ENCODE measurements around the gene FAM241B.

Gene FAM241B

GRCh38 chr10:69666756-69667155 is 36.7 kb downstream of the FAM241B start:
- TF ChIP-seq CTCF (IDR thresholded peaks at IDR 0.05; ENCODE audit: low read depth, low read length) = no peak
- no peak for DNase-seq (ENCODE audit: extremely low read depth, low read depth)

GRCh38 chr10:69668721-69669120 is 38.7 kb downstream of the FAM241B start:
- TF ChIP-seq CTCF (IDR thresholded peaks at IDR 0.05; ENCODE audit: low read depth, low read length) = no peak
- no peak for DNase-seq (ENCODE audit: extremely low read depth, low read depth)

- no peak for TF ChIP-seq CTCF (IDR thresholded peaks at IDR 0.05; ENCODE audit: low read depth, low read length)
- DNase-seq (ENCODE audit: extremely low read depth, low read depth) = no peak
These were observed 39.4 kb downstream of the FAM241B start for GRCh38 chr10:69669409-69669808.

- DNase-seq (ENCODE audit: extremely low read depth, low read depth) = no peak
These were observed 43.5 kb downstream of the FAM241B start for GRCh38 chr10:69673521-69673920.

GRCh38 chr10:69674786-69675185 is 44.7 kb downstream of the FAM241B start:
- DNase-seq (ENCODE audit: extremely low read depth, low read depth) = no peak
- no peak for TF ChIP-seq CTCF (IDR thresholded peaks at IDR 0.05; ENCODE audit: low read depth, low read length)

More at GRCh38 chr10:69673521-69673920, 43.5 kb downstream of the FAM241B start:
- no peak for TF ChIP-seq CTCF (IDR thresholded peaks at IDR 0.05; ENCODE audit: low read depth, low read length)

- DNase-seq (ENCODE audit: extremely low read depth, low read depth) = no peak
- TF ChIP-seq CTCF (IDR thresholded peaks at IDR 0.05; ENCODE audit: low read depth, low read length) = no peak
These were observed 46.3 kb downstream of the FAM241B start for GRCh38 chr10:69676301-69676700.

- DNase-seq (ENCODE audit: extremely low read depth, low read depth) = no peak
- no peak for TF ChIP-seq CTCF (IDR thresholded peaks at IDR 0.05; ENCODE audit: low read depth, low read length)
These were observed 48.1 kb downstream of the FAM241B start for GRCh38 chr10:69677985-69678654.

All from AG09319 (cell line).